HG03521 (cell line): ENCODE data around the gene DUS4L.

Experiments used
- ATAC-seq: cut with Tn5 transposase; IDR thresholded peaks from one replicate; pipeline ENCODE4 v1.9.1; 2021; ENCODE audit warnings: mild to moderate bottlenecking, moderate library complexity; ENCODE audit not compliant: unreplicated experiment

DUS4L gene

GRCh38 chr7:107613439-107613838, 49.7 kb downstream of the DUS4L start:
- ATAC-seq: no peak

DNA sequence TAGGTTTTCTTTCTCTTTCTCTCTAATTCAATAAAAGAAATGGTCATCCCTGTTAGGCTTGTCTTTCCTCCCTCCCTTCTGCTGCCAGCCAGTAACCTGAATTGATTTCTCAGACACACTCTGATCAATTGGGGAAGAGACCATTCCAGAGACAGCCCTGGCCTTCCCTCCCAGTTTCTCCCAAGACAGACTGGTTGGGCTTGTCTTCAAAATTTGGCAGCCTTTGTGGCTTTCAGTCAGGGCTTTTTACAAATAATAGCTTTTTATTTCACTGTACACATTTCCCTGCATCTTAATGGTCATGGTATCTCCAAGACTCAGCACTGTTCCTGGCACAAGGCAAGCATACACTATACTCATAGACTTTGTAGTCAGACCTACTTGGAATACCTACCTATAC, 50.2 kb downstream of the DUS4L start:
- ATAC-seq: no peak

GRCh38 chr7:107614425-107614824, 50.7 kb downstream of the DUS4L start:
- no peak for ATAC-seq

DNA sequence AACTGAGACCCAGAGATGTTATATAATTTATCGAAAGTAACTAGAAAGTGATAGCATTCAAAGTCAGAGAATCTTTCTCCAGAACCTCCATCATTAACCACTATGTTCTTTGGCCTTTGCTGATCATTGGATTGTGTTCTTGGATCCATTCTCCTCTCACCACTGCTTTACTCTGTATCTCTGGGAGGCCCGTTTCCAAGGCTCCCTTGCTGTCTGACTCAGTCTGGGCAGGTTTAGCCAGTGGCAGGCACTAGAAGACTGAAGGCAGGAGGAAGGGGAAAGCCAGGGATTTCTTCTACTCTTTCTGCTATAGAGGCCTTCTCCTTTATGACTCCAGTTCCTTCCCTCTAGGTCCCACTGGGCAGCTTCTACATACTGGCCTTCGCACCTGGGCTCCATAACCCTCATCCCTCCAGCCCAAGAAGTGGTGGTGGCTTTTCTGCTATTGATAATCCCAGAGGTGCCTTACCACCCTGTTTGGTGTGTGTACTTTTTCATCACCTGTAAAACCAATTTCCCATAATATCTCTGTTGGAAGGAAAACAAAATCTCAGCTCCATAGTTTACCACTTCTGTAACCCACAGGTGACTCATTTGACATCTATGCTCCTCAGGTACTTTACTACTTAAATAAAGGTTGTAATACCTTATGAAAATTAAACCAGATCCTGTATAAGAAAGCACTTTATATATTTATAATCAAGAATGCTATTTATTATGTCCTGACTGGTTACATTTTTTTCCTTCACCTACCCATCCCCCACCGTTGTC, 52.3 kb downstream of the DUS4L start:
- ATAC-seq: no peak

DNA sequence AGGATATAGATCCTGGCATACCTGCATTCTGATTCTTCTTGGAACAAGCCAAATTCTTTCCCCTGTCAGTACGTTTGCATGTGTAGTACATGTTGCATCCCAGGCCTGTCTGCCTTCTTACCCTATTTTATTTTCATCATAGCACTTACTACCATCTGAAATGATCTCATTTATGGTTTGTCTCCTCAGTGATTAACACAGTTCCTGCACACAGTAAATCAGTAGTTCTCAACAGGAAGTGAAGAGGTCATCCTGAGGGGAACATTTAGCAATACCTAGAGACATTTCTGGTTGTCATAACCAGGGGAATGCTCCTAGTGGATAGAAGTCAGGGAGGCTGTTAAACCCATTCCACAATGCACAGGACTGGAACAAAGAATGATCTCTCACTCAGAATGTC, 58.7 kb downstream of the DUS4L start:
- no peak for ATAC-seq

- ATAC-seq: no peak
These were observed 59.1 kb downstream of the DUS4L start for GRCh38 chr7:107622894-107623293.

DNA sequence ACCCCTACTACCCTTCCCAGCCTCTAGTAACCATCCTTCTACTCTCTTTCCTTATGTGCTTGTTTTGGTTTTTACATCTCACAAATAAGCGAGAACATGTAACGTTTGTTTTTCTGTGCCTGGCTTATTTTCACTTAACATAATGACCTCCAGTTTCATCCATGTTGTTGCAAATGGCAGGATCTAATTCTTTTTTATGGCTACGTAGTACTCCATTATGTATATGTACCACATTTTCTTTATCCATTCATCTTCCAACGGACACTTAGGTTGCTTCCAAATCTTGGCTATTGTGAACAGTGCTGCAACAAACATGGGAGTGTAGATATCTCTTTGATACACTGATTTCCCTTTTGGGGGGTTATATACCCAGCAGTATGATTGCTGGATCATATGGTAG, 63.2 kb downstream of the DUS4L start:
- ATAC-seq: no peak
